HepG2 (cell line): ENCODE results near the gene FRMD4A. TPM values are rescaled to one million over a fixed set of nuclear protein-coding genes. Genes with fewer than 3 reads are reported as not detected.

ENCODE experiments used
- HNF4A ChIP-seq: sonication (generic); formaldehyde crosslinking; IDR thresholded peaks from 2 replicates; pipeline ENCODE4 v1.4.0; 2020; ENCODE audit warnings: missing genetic modification reagents
- KLF6 ChIP-seq: IDR thresholded peaks from 2 replicates; pipeline ENCODE4 v1.8.0; 2016; ENCODE audit warnings: missing biosample characterization, missing genetic modification reagents
- POLR2A ChIP-seq, 2 experiments: IDR thresholded peaks; 2 replicates each; pipeline ENCODE4 v1.6.1; 2011; ENCODE audit warnings: low read depth in 2 of 2, low read length in 2 of 2, mild to moderate bottlenecking in 1 of 2, moderate library complexity in 1 of 2; ENCODE audit not compliant: insufficient read depth in 1 of 2
- ZNF33B ChIP-seq: sonication (generic); formaldehyde crosslinking; IDR thresholded peaks from 2 replicates; pipeline ENCODE4 v1.5.1; 2020; ENCODE audit warnings: mild to moderate bottlenecking, missing genetic modification reagents
- ZNF34 ChIP-seq: sonication (generic); formaldehyde crosslinking; IDR thresholded peaks from 2 replicates; pipeline ENCODE4 v1.4.0; 2020; ENCODE audit warnings: mild to moderate bottlenecking, missing genetic modification reagents, borderline replicate concordance
- ZNF773 ChIP-seq: sonication (generic); formaldehyde crosslinking; IDR thresholded peaks from 2 replicates; pipeline ENCODE4 v1.4.0; 2020; ENCODE audit warnings: missing genetic modification reagents, borderline replicate concordance
- polyA plus RNA-seq, 8 experiments: library from polyadenylated mRNA; depleted of rRNA in 3 of 8; stranded (reverse) in 7 of 8; unstranded in 1 of 8; fragments of >200 nt; fragmentation: Illumina TruSeq in 4 of 8; extraction: Trizol in 4 of 8; gene quantifications; 2 replicates each; pipeline versions ENCODE4 v1.2.1 to v1.2.3, GENCODE V29; 2011 to 2016; ENCODE audit warnings: low read depth in 4 of 8, missing spikeins in 1 of 8, mixed read lengths in 1 of 8; ENCODE audit not compliant: insufficient read depth in 1 of 8
- total RNA-seq, 5 experiments: library from RNA; depleted of rRNA; stranded (reverse); fragments of >200 nt; fragmentation: Illumina TruSeq; extraction: Trizol; gene quantifications; 2 replicates each; pipeline ENCODE4 v1.2.3, GENCODE V29; 2016; ENCODE audit warnings: low read depth in 1 of 5
- TF ChIP-seq, protein P1 (sequence below): sonication (generic); formaldehyde crosslinking; IDR thresholded peaks from 2 replicates; pipeline ENCODE4 v1.4.0; 2020; ENCODE audit warnings: missing genetic modification reagents; ENCODE audit errors: not compliant biosample characterization
- TF ChIP-seq, protein P2 (sequence below): sonication (generic); formaldehyde crosslinking; IDR thresholded peaks from 2 replicates; pipeline ENCODE4 v1.9.0; 2021; ENCODE audit warnings: missing genetic modification reagents, mild to moderate bottlenecking, borderline replicate concordance
- TF ChIP-seq, protein P3 (sequence below): sonication (generic); formaldehyde crosslinking; IDR thresholded peaks from 2 replicates; pipeline ENCODE4 v1.4.0; 2020; ENCODE audit warnings: mild to moderate bottlenecking, missing genetic modification reagents

FRMD4A gene
- total and polyA plus RNA-seq, 2 of the 13 experiments (the other 11 are each of a cell fraction or from before 2014, with no cell fraction given) = 0.09 to 0.26 TPM

DNA sequence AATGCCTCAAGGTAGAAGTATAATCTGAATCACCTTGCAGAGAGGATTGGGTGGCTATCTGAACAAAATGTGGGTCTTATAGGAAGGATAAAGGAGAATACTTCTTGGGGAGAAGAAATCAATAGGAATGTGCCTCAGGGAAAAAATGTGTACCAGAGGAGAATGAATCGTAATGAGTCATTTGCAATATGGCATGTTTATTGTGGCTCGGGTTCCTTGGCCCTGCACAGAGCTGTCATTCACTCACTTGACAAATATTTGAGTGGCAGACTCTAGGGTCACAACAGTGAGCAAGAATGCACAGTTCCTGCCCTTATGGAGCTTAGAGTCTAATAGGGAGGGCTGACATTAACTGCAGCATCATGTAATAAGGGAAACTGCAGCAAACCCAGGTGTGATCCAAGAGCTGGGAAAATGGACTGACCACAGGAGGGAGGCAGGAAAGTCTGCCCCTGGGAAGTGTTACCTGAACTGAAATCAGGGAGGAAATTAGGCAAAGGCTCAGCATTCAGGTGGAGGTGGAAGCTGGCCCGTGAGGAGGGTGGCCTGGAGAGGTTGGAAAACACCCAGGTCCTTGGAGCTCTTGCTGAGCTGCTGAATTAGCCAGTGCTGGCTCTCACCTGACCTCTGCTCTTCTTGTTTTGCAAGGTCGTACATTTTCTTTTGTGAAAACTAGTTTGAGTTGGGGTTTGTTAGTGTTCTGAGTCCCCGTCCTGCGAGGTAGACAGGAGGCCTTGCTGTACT lies 203.9 kb downstream of the FRMD4A start (continued):
- TF ChIP-seq ZNF33B (CRISPR knock-in tag) (no peak), KLF6 (CRISPR knock-in tag) (no peak), POLR2A (IDR thresholded peaks at IDR 0.05; ENCODE audit: insufficient read depth in 1 of 2, low read depth in 2 of 2, low read length in 2 of 2) (no peak), ZNF34 (CRISPR knock-in tag) (no peak), HNF4A (CRISPR knock-in tag) (no peak), ZNF773 (CRISPR knock-in tag) (no peak)
- TF ChIP-seq, protein P1, sequence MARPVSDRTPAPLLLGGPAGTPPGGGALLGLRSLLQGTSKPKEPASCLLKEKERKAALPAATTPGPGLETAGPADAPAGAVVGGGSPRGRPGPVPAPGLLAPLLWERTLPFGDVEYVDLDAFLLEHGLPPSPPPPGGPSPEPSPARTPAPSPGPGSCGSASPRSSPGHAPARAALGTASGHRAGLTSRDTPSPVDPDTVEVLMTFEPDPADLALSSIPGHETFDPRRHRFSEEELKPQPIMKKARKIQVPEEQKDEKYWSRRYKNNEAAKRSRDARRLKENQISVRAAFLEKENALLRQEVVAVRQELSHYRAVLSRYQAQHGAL (CRISPR knock-in tag) = no peak
- TF ChIP-seq, protein P2, sequence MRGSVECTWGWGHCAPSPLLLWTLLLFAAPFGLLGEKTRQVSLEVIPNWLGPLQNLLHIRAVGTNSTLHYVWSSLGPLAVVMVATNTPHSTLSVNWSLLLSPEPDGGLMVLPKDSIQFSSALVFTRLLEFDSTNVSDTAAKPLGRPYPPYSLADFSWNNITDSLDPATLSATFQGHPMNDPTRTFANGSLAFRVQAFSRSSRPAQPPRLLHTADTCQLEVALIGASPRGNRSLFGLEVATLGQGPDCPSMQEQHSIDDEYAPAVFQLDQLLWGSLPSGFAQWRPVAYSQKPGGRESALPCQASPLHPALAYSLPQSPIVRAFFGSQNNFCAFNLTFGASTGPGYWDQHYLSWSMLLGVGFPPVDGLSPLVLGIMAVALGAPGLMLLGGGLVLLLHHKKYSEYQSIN = no peak
- TF ChIP-seq, protein P3, sequence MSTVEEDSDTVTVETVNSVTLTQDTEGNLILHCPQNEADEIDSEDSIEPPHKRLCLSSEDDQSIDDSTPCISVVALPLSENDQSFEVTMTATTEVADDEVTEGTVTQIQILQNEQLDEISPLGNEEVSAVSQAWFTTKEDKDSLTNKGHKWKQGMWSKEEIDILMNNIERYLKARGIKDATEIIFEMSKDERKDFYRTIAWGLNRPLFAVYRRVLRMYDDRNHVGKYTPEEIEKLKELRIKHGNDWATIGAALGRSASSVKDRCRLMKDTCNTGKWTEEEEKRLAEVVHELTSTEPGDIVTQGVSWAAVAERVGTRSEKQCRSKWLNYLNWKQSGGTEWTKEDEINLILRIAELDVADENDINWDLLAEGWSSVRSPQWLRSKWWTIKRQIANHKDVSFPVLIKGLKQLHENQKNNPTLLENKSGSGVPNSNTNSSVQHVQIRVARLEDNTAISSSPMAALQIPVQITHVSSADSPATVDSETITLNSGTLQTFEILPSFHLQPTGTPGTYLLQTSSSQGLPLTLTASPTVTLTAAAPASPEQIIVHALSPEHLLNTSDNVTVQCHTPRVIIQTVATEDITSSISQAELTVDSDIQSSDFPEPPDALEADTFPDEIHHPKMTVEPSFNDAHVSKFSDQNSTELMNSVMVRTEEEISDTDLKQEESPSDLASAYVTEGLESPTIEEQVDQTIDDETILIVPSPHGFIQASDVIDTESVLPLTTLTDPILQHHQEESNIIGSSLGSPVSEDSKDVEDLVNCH = no peak
